CD14-positive monocyte (primary cell): ENCODE data around the gene TRPV4. TPM values are rescaled to one million over a fixed set of nuclear protein-coding genes. Genes with fewer than 3 reads are reported as not detected.

Source experiments
- DNase-seq, 3 donors: peaks; one replicate each; pipeline ENCODE4 v3.0.0-alpha.2; 2011 to 2022
- H2AFZ ChIP-seq: 2 replicates; pipeline ENCODE4 v1.6.0; 2012; ENCODE audit warnings: mild to moderate bottlenecking, low read depth, low read length, inconsistent platforms; ENCODE audit not compliant: insufficient read depth, poor library complexity, severe bottlenecking
- H3K27ac ChIP-seq, 2 donors: 1 replicate in 1 of 2; 2 replicates in 1 of 2; pipeline ENCODE4 v1.5.1; 2012 to 2013; ENCODE audit warnings: low read length in 2 of 2, control low read depth in 1 of 2, inconsistent platforms in 1 of 2, low read depth in 1 of 2, mild to moderate bottlenecking in 1 of 2
- H3K27me3 ChIP-seq, 2 donors: one replicate each; pipeline versions ENCODE4 v1.6.0 to v1.6.1; 2011 to 2013; ENCODE audit warnings: low read length in 2 of 2; ENCODE audit not compliant: control insufficient read depth in 2 of 2, insufficient read depth in 2 of 2
- H3K36me3 ChIP-seq, 2 donors: replicated peaks in 1 of 2; 1 replicate in 1 of 2; 2 replicates in 1 of 2; pipeline versions ENCODE4 v1.5.1 to v1.6.1; 2012 to 2013; ENCODE audit warnings: low read length in 2 of 2, control low read depth in 1 of 2, inconsistent platforms in 1 of 2, mild to moderate bottlenecking in 1 of 2; ENCODE audit not compliant: insufficient read depth in 2 of 2, control insufficient read depth in 1 of 2
- H3K4me1 ChIP-seq, 2 donors: 1 replicate in 1 of 2; 2 replicates in 1 of 2; pipeline versions ENCODE4 v1.5.1 to v1.6.1; 2012 to 2013; ENCODE audit warnings: low read length in 2 of 2, control low read depth in 1 of 2, inconsistent platforms in 1 of 2, mild to moderate bottlenecking in 1 of 2, moderate library complexity in 1 of 2; ENCODE audit not compliant: insufficient read depth in 2 of 2, control insufficient read depth in 1 of 2
- H3K4me2 ChIP-seq: replicated peaks from 2 replicates; pipeline ENCODE3; 2012; ENCODE audit warnings: low read length, moderate library complexity, mild to moderate bottlenecking; ENCODE audit not compliant: poor library complexity, severe bottlenecking; ENCODE audit errors: extremely low read depth
- H3K4me3 ChIP-seq, 3 experiments: fragments of 200-600 bp in 1 of 3; sonication (generic) in 1 of 3; replicated peaks in 1 of 3; 1 replicate in 2 of 3; 2 replicates in 1 of 3; pipeline ENCODE4 v1.5.1; 2011 to 2013; ENCODE audit warnings: low read length in 3 of 3, mild to moderate bottlenecking in 3 of 3, control low read depth in 2 of 3, low read depth in 2 of 3, inconsistent platforms in 1 of 3, moderate library complexity in 1 of 3
- H3K79me2 ChIP-seq: 2 replicates; pipeline ENCODE4 v1.6.0; 2012; ENCODE audit warnings: mild to moderate bottlenecking, control low read depth, inconsistent platforms, low read length, moderate library complexity; ENCODE audit not compliant: insufficient read depth
- H3K9ac ChIP-seq: 2 replicates; pipeline ENCODE4 v1.6.0; 2017; ENCODE audit warnings: low read length, mild to moderate bottlenecking; ENCODE audit not compliant: insufficient read depth, poor library complexity, severe bottlenecking
- H3K9me3 ChIP-seq, 2 donors: replicated peaks in 1 of 2; 1 replicate in 1 of 2; 2 replicates in 1 of 2; pipeline versions ENCODE4 v1.5.1 to v1.6.1; 2012 to 2013; ENCODE audit warnings: low read length in 2 of 2, control low read depth in 1 of 2; ENCODE audit not compliant: control insufficient read depth in 1 of 2, insufficient read depth in 1 of 2
- H4K20me1 ChIP-seq: 2 replicates; pipeline ENCODE4 v1.6.0; 2012; ENCODE audit warnings: mild to moderate bottlenecking, low read length, control low read depth, moderate library complexity; ENCODE audit not compliant: insufficient read depth
- H3K27ac Mint-ChIP-seq, 7 donors: one replicate each; pipeline ENCODE4 v1.8.0; 2020; ENCODE audit warnings: mild to moderate bottlenecking in 7 of 7, mixed read lengths in 7 of 7, moderate library complexity in 6 of 7, inconsistent platforms in 2 of 7
- H3K27me3 Mint-ChIP-seq, 3 donors: one replicate each; pipeline ENCODE4 v1.8.0; 2021 to 2022; ENCODE audit warnings: low read depth in 3 of 3, mild to moderate bottlenecking in 3 of 3, mixed read lengths in 3 of 3, moderate library complexity in 3 of 3, inconsistent platforms in 1 of 3
- H3K36me3 Mint-ChIP-seq, 2 donors: one replicate each; pipeline ENCODE4 v1.8.0; 2020; ENCODE audit warnings: mixed read lengths in 2 of 2, inconsistent platforms in 1 of 2, mild to moderate bottlenecking in 1 of 2
- H3K4me1 Mint-ChIP-seq: one replicate; pipeline ENCODE4 v1.8.0; 2020; ENCODE audit warnings: mild to moderate bottlenecking, mixed read lengths
- H3K4me3 Mint-ChIP-seq, 2 donors: one replicate each; pipeline ENCODE4 v1.8.0; 2020; ENCODE audit warnings: mild to moderate bottlenecking in 2 of 2, mixed read lengths in 2 of 2, moderate library complexity in 1 of 2
- H3K9me3 Mint-ChIP-seq, 7 donors: one replicate each; pipeline ENCODE4 v1.8.0; 2020 to 2022; ENCODE audit warnings: mixed read lengths in 7 of 7, mild to moderate bottlenecking in 6 of 7, moderate library complexity in 6 of 7, inconsistent platforms in 2 of 7
- CTCF ChIP-seq: fragments of 200-600 bp; IDR thresholded peaks from one replicate; pipeline ENCODE4 v1.8.0; 2022; ENCODE audit warnings: antibody characterized with exemption, mild to moderate bottlenecking
- WGBS: methylation state at CpG from one replicate; pipeline ENCODE4 v1.1.5; 2013; ENCODE audit warnings: missing lambda C conversion rate; ENCODE audit not compliant: insufficient coverage; 5-methylcytosine and 5-hydroxymethylcytosine counted together
- intact Hi-C, 2 donors: fragments of 100-400 bp; cut with micrococcal nuclease; formaldehyde crosslinking; loops; one replicate each; pipeline versions ENCODE4 v1.15.0 to v1.15.1; 2023
- polyA plus RNA-seq, 3 donors: library from polyadenylated mRNA; depleted of rRNA in 1 of 3; unstranded in 2 of 3; stranded (reverse) in 1 of 3; fragments of 300-500 nt in 2 of 3; fragments of >200 nt in 1 of 3; fragmentation: Illumina TruSeq in 2 of 3; gene quantifications; 1 replicate in 2 of 3; 2 replicates in 1 of 3; pipeline ENCODE4 v1.2.3, GENCODE V29; 2012 to 2021

TRPV4 gene
- polyA plus RNA-seq, 3 donors: 0.64 to 3.1 (median 2.0) TPM

- H3K36me3 Mint-ChIP-seq: peaks cover 0 to 2% of the 10 kb centered on the region in 2 donors
- H3K27me3 Mint-ChIP-seq: peaks cover 0 to 4% (median 3%) of the 10 kb centered on the region in 3 donors
- TF ChIP-seq CTCF: no peak
- H3K4me3 Mint-ChIP-seq: no peak overlapping the region
- H3K4me2 ChIP-seq: no peak overlapping the region
- no peak overlapping the region for H2AFZ ChIP-seq
- no peaks in the 10 kb centered on the region for H4K20me1 ChIP-seq
- intact Hi-C loops: loop anchor here in 1 of 2 donors (10.0 kb wide), 1 partner anchor 82 kb away; the partner anchor contains the start of gene GLTP
- H3K36me3 ChIP-seq: no peaks in the 10 kb centered on the region
- H3K79me2 ChIP-seq: no peaks in the 10 kb centered on the region
- no peak overlapping the region for H3K9ac ChIP-seq
- peaks cover 0 to 6% of the 10 kb centered on the region in 2 donors for H3K9me3 ChIP-seq
- no peak overlapping the region for H3K27ac ChIP-seq
- no peaks in the 10 kb centered on the region for H3K27me3 ChIP-seq
- peaks cover 12% of the 10 kb centered on the region for H3K4me1 Mint-ChIP-seq
- H3K4me1 ChIP-seq: peaks cover 12 to 16% of the 10 kb centered on the region in 2 donors
- no peak overlapping the region for H3K4me3 ChIP-seq
- H3K9me3 Mint-ChIP-seq: peaks cover 0 to 7% (median 4%) of the 10 kb centered on the region in 7 donors
- peak overlapping the region in 2 of 7 donors; percentile 35 to 66 for H3K27ac Mint-ChIP-seq
- DNase-seq: no peak
- over 99% methylated on average over 14 of the region's 15 CpGs for WGBS
Measured at GRCh38 chr12:109802828-109803227, 30.4 kb downstream of the TRPV4 start.

GRCh38 chr12:109800536-109800935, 32.7 kb downstream of the TRPV4 start:
- no peaks in the 10 kb centered on the region for H3K79me2 ChIP-seq
- DNase-seq: no peak
- peaks cover 11 to 16% of the 10 kb centered on the region in 2 donors for H3K4me1 ChIP-seq
- H3K27me3 Mint-ChIP-seq: peaks cover 2 to 10% (median 4%) of the 10 kb centered on the region in 3 donors
- peaks cover 0 to 6% of the 10 kb centered on the region in 2 donors for H3K9me3 ChIP-seq
- peaks cover 12% of the 10 kb centered on the region for H3K4me1 Mint-ChIP-seq
- no peak overlapping the region for H3K4me3 ChIP-seq
- H4K20me1 ChIP-seq: no peaks in the 10 kb centered on the region
- no peak overlapping the region for H3K4me2 ChIP-seq
- TF ChIP-seq CTCF: no peak
- H3K36me3 ChIP-seq: no peaks in the 10 kb centered on the region
- H3K27me3 ChIP-seq: no peaks in the 10 kb centered on the region
- WGBS: 98% methylated on average over 7 of the region's 13 CpGs
- H3K4me3 Mint-ChIP-seq: no peak overlapping the region
- no peak overlapping the region for H3K9ac ChIP-seq
- intact Hi-C loops: loop anchor here in 1 of 2 donors (10.0 kb wide), 1 partner anchor 84 kb away; the partner anchor contains the start of gene GLTP
- H3K9me3 Mint-ChIP-seq: peaks cover 0 to 7% (median 4%) of the 10 kb centered on the region in 7 donors
- H3K27ac ChIP-seq: no peak overlapping the region
- no peak overlapping the region for H2AFZ ChIP-seq
- H3K27ac Mint-ChIP-seq: peak overlapping the region in 2 of 7 donors; percentile 5 to 60
- peaks cover 0 to 2% of the 10 kb centered on the region in 2 donors for H3K36me3 Mint-ChIP-seq
